ENCODE data around the gene CHEK2.
A peak's percentile ranks its signal among the peaks of the same experiment; 100 is the strongest.

The CHEK2 gene

DNA sequence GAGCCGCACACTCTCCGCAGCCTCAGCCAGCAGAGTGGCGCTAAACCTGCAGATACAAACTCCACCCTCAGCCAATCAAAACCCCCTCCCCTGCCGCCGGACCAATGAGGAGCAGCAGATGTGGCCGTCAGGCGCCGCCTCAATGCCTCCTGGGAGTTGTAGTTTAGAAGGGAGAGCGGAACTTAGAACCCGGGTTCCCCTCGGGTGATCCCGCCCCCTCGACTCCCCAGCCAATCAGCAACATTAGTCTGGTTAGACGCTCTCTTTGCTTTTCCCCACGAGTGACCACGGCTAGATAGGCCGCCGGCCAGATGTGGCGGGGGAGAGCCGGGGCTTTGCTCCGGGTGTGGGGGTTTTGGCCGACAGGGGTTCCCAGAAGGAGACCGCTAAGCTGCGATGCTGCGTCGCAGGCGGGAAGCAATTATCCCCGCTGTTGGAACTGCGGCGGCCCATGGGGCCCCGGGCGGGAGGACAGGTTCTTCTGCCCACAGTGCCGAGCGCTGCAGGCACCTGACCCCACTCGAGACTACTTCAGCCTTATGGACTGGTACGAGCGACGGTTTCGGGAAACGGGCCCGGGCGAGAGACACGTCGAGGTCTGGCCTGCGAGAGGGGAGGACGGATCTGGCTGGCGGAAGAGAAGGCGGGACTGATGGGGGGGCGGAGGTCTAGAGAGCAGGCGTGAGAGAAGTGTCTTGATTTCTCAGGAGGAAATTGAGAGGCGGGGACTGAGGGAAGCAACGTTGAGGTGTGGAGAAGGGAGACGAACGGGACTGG is at the start of gene CHEK2, which contains the start of gene HSCB:
CHEK2 (minus strand) TSS at position 36 of the 777 bp plus-strand sequence. CDS start 7,099 bp downstream, outside the sequence.
HSCB (plus strand) TSS at position 255 of the 777 bp plus-strand sequence; CDS start at position 312, 57 bp downstream.
- Histone ChIP-seq H3K4me3 (ENCODE audit: low read length) (peak within 1 kb of the TSS; percentile 81), H4K20me1 (ENCODE audit: insufficient read depth, low read length) (peaks cover 7% of the 10 kb centered on the region; the same call in 1 of the 2 replicates), H3K9me3 (ENCODE audit: insufficient read depth, low read length) (no peaks in the 10 kb centered on the region), H3K27me3 (ENCODE audit: low read depth, low read length) (no peaks in the 10 kb centered on the region), H2AFZ (ENCODE audit: low read depth, low read length) (peak within 1 kb of the TSS; percentile 70), H3K36me3 (replicated peaks; ENCODE audit: low read depth, low read length) (peaks cover 19% of the 10 kb centered on the region), H3K4me2 (ENCODE audit: low read length) (peak within 1 kb of the TSS; percentile 92), H3K9ac (ENCODE audit: low read length) (peak within 1 kb of the TSS; percentile 94), H3K27ac (ENCODE audit: low read length) (peak within 1 kb of the TSS; percentile 83), H3K4me1 (ENCODE audit: low read length) (peaks cover 12% of the 10 kb centered on the region), H3K79me2 (ENCODE audit: low read length) (peaks cover 54% of the 10 kb centered on the region)
- TF ChIP-seq EZH2phosphoT487 (IDR thresholded peaks at IDR 0.05; ENCODE audit: low read depth): no peak
- TF ChIP-seq, protein P1, sequence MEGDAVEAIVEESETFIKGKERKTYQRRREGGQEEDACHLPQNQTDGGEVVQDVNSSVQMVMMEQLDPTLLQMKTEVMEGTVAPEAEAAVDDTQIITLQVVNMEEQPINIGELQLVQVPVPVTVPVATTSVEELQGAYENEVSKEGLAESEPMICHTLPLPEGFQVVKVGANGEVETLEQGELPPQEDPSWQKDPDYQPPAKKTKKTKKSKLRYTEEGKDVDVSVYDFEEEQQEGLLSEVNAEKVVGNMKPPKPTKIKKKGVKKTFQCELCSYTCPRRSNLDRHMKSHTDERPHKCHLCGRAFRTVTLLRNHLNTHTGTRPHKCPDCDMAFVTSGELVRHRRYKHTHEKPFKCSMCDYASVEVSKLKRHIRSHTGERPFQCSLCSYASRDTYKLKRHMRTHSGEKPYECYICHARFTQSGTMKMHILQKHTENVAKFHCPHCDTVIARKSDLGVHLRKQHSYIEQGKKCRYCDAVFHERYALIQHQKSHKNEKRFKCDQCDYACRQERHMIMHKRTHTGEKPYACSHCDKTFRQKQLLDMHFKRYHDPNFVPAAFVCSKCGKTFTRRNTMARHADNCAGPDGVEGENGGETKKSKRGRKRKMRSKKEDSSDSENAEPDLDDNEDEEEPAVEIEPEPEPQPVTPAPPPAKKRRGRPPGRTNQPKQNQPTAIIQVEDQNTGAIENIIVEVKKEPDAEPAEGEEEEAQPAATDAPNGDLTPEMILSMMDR (IDR thresholded peaks at IDR 0.05; ENCODE audit: low read depth, low read length): peak; percentile 36; the same call in 1 of the 2 replicates

DNA sequence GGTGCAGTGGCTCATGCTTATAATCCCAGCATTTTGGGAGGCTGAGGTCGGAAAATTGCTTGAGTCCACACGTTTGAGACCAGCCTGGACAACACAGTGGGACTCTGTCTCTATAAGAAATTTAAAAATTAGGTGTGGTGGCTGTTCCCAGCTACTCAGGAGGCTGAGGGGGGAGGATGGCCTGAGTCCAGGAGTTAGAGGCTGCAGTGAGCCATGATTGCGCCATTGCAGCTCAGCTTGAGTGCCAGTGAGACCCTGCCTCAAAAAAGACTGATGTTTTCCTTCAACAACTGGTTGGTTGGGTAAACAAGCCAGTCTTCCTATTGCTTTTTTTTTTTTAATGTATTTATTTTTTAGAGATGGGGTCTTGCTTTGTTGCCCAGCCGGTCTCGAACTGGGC is 49.5 kb upstream of the CHEK2 start:
- H3K9ac ChIP-seq (ENCODE audit: low read length): no peak overlapping the region
- H3K9me3 ChIP-seq (ENCODE audit: insufficient read depth, low read length): no peaks in the 10 kb centered on the region
- H3K4me3 ChIP-seq (ENCODE audit: low read length): no peak overlapping the region
- H3K27ac ChIP-seq (ENCODE audit: low read length): 0 out of 2 replicates have a peak overlapping the region, but pooled peaks have one; percentile 82
- H3K27me3 ChIP-seq (ENCODE audit: low read depth, low read length): no peaks in the 10 kb centered on the region
- TF ChIP-seq EZH2phosphoT487 (IDR thresholded peaks at IDR 0.05; ENCODE audit: low read depth): no peak
- TF ChIP-seq, protein P1 (IDR thresholded peaks at IDR 0.05; ENCODE audit: low read depth, low read length): no peak
- peaks cover 32% of the 10 kb centered on the region for H4K20me1 ChIP-seq (ENCODE audit: insufficient read depth, low read length)
- peaks cover 23% of the 10 kb centered on the region for H3K79me2 ChIP-seq (ENCODE audit: low read length)
- H2AFZ ChIP-seq (ENCODE audit: low read depth, low read length): no peak overlapping the region
- H3K4me2 ChIP-seq (ENCODE audit: low read length): no peak overlapping the region
- H3K36me3 ChIP-seq (replicated peaks; ENCODE audit: low read depth, low read length): peaks cover 65% of the 10 kb centered on the region
- peaks cover 48% of the 10 kb centered on the region for H3K4me1 ChIP-seq (ENCODE audit: low read length)

DNA sequence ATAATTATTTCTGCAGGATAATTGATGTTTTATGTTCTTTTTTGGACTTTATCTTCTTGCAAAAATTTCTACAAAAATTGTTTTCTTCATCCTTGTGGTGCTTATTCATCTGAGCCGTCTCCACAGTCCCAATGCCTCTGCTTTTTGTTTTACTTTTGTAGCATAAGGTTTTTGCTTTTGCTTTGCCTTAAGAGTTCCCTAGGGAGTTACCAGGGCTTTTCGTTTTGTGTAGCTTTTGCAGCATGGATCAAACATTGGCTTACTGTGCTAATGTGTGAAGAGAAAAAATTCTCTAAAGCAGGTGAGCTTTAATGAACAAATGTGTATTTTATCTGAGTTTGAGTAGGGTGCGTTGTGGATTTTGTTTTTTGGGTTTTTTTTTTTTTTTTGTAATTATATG is 47.0 kb upstream of the CHEK2 start:
- H3K4me3 ChIP-seq (ENCODE audit: low read length): no peak overlapping the region
- H2AFZ ChIP-seq (ENCODE audit: low read depth, low read length): no peak overlapping the region
- H3K4me2 ChIP-seq (ENCODE audit: low read length): no peak overlapping the region
- H3K4me1 ChIP-seq (ENCODE audit: low read length): peaks cover 29% of the 10 kb centered on the region
- no peaks in the 10 kb centered on the region for H3K79me2 ChIP-seq (ENCODE audit: low read length)
- H3K36me3 ChIP-seq (replicated peaks; ENCODE audit: low read depth, low read length): peaks cover 60% of the 10 kb centered on the region
- H3K9ac ChIP-seq (ENCODE audit: low read length): no peak overlapping the region
- TF ChIP-seq, protein P1 (IDR thresholded peaks at IDR 0.05; ENCODE audit: low read depth, low read length): no peak
- no peak for TF ChIP-seq EZH2phosphoT487 (IDR thresholded peaks at IDR 0.05; ENCODE audit: low read depth)
- no peaks in the 10 kb centered on the region for H3K27me3 ChIP-seq (ENCODE audit: low read depth, low read length)
- no peaks in the 10 kb centered on the region for H3K9me3 ChIP-seq (ENCODE audit: insufficient read depth, low read length)
- H3K27ac ChIP-seq (ENCODE audit: low read length): no peak overlapping the region
- peaks cover 9% of the 10 kb centered on the region for H4K20me1 ChIP-seq (ENCODE audit: insufficient read depth, low read length)
